HT1080 (cell line): ENCODE measurements around the gene FIS1. TPM values are rescaled to one million over a fixed set of nuclear protein-coding genes. Genes with fewer than 3 reads are reported as not detected.
"Not testable (repeated sequence)": the region's sequence is repeated elsewhere in the genome, so short reads cannot be mapped to it uniquely, and the experiment has no call there.

Experiments used
- DNase-seq: peaks from one replicate; pipeline ENCODE4 v3.0.0-alpha.2; 2015; ENCODE audit warnings: low read depth
- small RNA-seq: library from RNA; depleted of rRNA; stranded (forward); fragments of <200 nt; gene quantifications from one replicate; pipeline ENCODE3, GENCODE V24; 2014
- total RNA-seq: library from RNA; depleted of rRNA; stranded (reverse); fragments of >200 nt; shearing (Covaris generic); gene quantifications from 2 replicates; pipeline ENCODE4 v1.2.3, GENCODE V29; 2014; rRNA removed

Gene FIS1
- total RNA-seq, 1 experiment from 2014 or later: 137 TPM

DNA sequence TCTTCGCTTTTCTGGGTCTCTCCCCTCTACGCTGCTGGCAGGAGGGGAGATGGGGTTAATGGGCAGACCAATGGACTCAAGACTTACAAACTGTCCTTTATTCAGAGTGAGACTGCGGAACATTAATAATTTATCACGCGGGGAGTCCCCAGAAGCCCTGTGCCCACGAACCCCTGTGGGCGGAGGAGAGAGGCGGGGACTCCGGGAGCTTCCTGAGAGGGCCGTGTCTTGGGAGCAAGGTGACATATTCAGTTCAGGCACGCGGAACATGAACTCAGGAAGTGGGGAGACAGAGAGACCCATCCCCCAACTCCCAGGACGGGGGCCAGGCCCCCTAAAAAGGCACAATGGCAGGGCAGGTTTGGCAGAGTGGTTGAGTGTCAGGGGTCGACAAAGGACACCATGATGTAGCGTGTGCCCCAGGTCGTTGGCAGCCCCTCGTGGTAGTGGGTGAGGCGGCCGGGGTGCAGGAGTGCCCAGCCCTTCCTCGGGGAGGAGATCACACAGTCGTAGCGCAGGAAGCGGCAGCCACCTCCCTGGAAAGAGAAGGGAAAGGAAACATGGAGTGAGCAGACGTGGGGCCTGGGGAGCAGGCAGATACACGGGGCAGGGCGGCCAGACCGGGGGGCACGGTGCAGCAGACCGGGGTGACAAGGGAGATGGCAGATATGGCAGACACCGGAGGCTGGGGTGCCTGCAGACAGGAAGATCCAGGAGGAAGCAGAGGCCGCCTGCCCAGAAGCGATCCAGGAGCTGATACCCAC, 38.8 kb downstream of the FIS1 start:
- DNase-seq: no peak

- not testable (repeated sequence) for DNase-seq
Measured at GRCh38 chr7:101203740-101204738, 40.8 kb downstream of the FIS1 start.

DNA sequence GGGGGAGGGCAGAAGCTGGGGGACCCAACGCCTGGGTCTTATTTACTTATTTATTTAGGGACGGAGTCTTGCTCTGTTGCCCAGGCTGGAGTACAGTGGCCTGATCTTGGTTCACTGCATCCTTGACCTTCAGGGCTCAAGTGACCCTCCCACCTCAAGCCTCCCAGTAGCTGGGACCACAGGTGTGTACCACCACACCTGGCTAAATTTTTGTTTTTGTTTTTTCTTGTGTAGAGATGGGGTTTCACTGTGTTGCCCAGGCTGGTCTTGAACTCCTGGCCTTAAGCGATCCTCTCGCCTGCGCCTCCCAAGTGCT, 42.3 kb downstream of the FIS1 start:
- DNase-seq: no peak

DNA sequence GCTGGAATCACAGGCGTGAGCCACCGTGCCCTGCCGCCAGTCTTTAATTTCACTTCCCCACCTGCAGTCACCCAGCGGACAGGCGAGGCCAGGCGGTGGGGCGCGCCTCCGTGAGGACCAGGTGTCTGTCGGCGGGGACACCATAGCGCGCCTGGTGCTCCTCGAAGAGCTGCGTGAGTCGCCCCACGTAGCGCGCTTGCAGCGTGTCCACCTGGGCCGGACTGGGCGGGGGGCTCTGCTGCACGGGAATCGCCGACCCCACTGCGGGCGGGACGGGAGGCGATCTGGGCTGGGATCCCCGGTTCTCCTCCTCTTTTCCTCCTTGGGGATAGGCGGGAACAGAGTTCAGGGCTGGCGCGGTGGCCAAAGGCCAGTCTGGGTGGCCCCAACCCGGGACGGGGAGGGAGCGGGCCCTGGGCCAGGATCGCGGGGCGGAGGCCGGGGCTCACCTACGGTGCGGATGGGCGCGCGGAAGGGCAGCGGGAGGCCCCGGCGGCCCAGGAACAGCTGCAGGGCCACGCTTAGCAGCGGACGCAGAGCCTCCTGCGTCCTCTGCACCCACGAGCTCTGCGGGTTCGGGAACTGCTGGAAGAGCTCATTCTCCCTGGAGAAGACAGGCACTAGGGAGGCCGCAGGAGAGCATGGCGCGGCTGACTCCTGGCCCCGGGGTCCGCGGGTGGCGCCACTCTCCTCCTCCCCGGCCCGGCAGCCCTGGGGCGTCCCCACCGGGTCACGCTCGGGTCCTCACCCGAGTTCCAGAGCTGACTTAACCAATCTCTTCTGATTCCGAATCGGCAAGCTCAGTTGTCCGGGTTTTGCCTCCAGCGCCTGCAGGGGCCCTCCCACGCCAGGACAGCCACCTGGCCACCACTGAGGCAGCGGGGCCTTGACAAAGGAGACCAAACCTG, 42.9 kb downstream of the FIS1 start:
- DNase-seq: no peak

DNA sequence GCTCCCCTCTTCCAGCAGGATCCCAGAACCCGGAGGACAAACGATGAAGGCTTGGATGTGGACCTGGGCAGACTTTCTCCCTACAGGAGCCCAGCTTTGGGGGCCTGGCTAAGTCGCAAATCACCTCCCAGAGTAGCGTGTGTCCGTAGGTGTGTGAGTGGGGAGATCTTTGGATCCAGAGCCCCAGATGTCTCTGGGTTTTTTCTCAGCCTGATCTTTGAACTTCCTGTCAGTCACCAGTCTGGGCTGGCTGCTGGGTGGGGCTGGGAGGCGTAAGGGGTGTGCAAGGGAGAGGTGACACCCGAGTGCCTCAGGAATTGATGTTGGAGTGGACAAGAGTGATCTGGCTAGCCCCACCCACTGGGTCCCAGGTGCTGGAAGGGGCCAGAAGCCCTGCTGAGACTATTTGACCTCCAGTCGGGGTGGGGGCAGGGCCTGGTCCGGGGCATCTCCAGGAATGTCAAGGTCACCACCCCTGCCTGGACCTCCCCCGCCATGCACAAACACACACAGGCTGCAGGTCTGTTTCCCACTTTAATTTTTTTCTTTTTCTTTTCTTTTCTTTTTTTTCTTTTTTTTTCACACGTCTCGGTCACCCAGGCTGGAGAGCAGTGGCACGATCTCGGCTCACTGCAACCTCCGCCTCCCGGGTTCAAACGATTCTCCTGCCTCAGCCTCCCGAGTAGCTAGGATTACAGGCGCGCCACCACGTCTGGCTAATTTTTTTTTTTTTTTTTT, 43.9 kb downstream of the FIS1 start, which contains the start of gene MOGAT3:
Gene MOGAT3, minus strand, starts transcription at position 175 of the 738 bp plus-strand sequence. CDS start 182 bp downstream, outside the sequence.
- no peak for DNase-seq

DNA sequence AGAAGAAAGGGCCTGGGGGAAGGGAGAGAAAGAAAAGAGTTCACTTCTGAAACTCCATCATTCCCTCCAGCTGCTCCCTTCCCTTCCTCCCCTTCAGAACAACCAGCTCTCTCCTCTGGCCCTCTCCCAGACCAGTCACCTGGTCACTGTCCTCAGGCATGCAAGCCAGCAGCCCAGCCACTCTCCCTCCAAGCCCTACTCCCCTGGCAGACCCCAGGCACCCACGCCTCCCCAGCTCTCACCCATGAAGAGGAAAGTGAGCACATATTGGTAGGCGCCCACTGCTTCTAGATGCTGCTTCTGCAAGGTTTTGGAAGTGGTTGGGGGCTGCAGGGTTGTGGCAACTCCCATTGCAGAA, 44.4 kb downstream of the FIS1 start:
- DNase-seq: no peak

GRCh38 chr7:101199522-101199921, 45.4 kb downstream of the FIS1 start:
- not testable (repeated sequence) for DNase-seq

GRCh38 chr7:101198476-101198875, 46.4 kb downstream of the FIS1 start:
- no peak for DNase-seq

DNA sequence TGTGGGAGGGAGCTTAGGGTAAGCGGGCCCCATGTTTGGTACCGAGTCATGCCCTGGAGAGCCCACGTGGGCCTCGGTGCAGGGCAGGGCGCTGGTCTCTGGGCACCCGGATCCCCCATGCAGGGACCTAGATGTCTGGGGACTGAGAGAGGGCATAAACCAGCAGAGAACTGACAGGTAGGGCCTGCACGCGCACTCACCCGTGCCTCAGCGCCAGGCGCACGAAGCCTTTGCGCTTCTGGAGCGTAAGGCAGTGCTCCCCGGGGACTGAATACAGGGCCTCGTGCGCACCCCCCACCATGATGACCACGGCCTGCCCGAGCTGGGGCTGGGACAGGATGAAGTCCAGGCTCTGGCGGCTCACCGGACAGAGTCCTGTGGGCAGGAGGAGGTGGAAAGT, 46.9 kb downstream of the FIS1 start:
- no peak for DNase-seq

GRCh38 chr7:101195884-101196283, 49.0 kb downstream of the FIS1 start:
- no peak for DNase-seq

Small RNA genes lying within 50 kb of the gene (small RNA-seq; reads per million reads assigned to genes)
- gene RNU6-1104P: not detected

Other genes with a start within 250 kb of the FIS1 start
- not detected in 2 replicates for gene MUC17, start 225.0 kb downstream of the FIS1 start, total RNA-seq
- 10.8 and 11.4 TPM in 2 replicates for gene TRIM56, start 159.6 kb downstream of the FIS1 start, total RNA-seq
- gene SERPINE1, start 118.0 kb downstream of the FIS1 start, total RNA-seq: 179 and 187 TPM in 2 replicates
- 184 TPM in 2 replicates for gene AP1S1, start 90.6 kb downstream of the FIS1 start, total RNA-seq
- 29.8 and 45.2 TPM in 2 replicates for gene VGF, start 79.5 kb downstream of the FIS1 start, total RNA-seq
- gene NAT16, start 64.8 kb downstream of the FIS1 start, total RNA-seq: not detected in 2 replicates
- gene MOGAT3, start 44.0 kb downstream of the FIS1 start, total RNA-seq: 0.21 TPM in 1 of 2 replicates, not detected in the other
- gene PLOD3, start 27.5 kb downstream of the FIS1 start, total RNA-seq: 90.0 and 102 TPM in 2 replicates
- gene ZNHIT1, start 26.9 kb downstream of the FIS1 start, total RNA-seq: 148 and 157 TPM in 2 replicates
- gene CLDN15, start 7.3 kb downstream of the FIS1 start, total RNA-seq: 7.5 and 10.6 TPM in 2 replicates
- gene IFT22, start 76.7 kb upstream of the FIS1 start, total RNA-seq: 19.6 and 23.8 TPM in 2 replicates
- 0.02 TPM in 1 of 2 replicates, not detected in the other for gene COL26A1, start 117.8 kb upstream of the FIS1 start, total RNA-seq